ENCODE data around the gene GIMAP1.

GIMAP1 gene

GRCh38 chr7:150753826-150754603 is 37.6 kb downstream of the GIMAP1 start:
- TF ChIP-seq CTCF (IDR thresholded peaks at IDR 0.05; ENCODE audit: extremely low read depth, missing control alignments), result no peak
- DNase-seq (ENCODE audit: low spot score), result peak; percentile 54

DNA sequence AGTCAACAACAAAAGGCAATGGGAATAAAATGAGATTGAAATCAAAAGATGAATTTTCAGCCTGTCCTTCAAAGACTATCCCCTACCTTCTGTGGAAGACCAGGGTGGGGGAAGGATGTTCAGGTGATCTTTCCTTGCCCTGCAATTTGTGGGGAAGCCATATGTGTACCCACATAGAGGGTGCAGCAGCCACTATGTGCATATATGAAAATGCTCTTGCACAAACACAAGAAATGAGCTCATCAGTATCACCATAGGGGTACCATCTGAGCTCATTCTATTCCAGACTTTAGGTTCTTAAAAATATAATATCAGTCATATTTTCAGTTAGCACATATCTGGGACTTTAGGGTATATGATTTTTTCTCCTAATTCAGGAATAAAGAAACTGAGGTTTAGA is 38.5 kb downstream of the GIMAP1 start:
- TF ChIP-seq CTCF (IDR thresholded peaks at IDR 0.05; ENCODE audit: extremely low read depth, missing control alignments), result no peak
- no peak for DNase-seq (ENCODE audit: low spot score)

- DNase-seq (ENCODE audit: low spot score), result peak; percentile 48
- no peak for TF ChIP-seq CTCF (IDR thresholded peaks at IDR 0.05; ENCODE audit: extremely low read depth, missing control alignments)
Observed at GRCh38 chr7:150755473-150756099, 39.2 kb downstream of the GIMAP1 start.

GRCh38 chr7:150756166-150756565 is 39.8 kb downstream of the GIMAP1 start:
- DNase-seq (ENCODE audit: low spot score), result no peak
- TF ChIP-seq CTCF (IDR thresholded peaks at IDR 0.05; ENCODE audit: extremely low read depth, missing control alignments), result no peak

- peak; percentile 52 for DNase-seq (ENCODE audit: low spot score)
- no peak for TF ChIP-seq CTCF (IDR thresholded peaks at IDR 0.05; ENCODE audit: extremely low read depth, missing control alignments)
Observed at GRCh38 chr7:150756858-150757257, 40.4 kb downstream of the GIMAP1 start.

DNA sequence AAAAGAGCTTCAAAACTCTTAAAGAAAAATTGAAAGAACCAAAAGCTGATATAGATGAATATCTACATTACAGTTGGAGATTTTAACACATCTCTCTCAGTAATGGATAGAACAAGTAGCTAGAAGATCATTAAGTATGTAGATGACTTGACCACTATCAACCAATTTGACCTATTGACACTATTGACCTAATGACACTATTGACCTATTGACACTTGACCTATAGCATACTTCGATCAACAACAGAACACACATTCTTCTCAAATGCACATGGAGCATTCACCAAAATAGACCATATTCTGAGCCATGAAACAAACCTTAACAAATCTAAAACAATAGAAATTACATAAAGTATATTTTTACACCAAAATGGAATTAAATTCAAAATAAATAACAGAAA is 43.1 kb downstream of the GIMAP1 start:
- no peak for TF ChIP-seq CTCF (IDR thresholded peaks at IDR 0.05; ENCODE audit: extremely low read depth, missing control alignments)
- DNase-seq (ENCODE audit: low spot score), result no peak

GRCh38 chr7:150766334-150766709 is 49.9 kb downstream of the GIMAP1 start:
- no peak for TF ChIP-seq CTCF (IDR thresholded peaks at IDR 0.05; ENCODE audit: extremely low read depth, missing control alignments)
- DNase-seq (ENCODE audit: low spot score), result no peak
